Kidney epithelial cell (primary cell): ENCODE results near the gene SPG21. TPM values are rescaled to one million over a fixed set of nuclear protein-coding genes. Genes with fewer than 3 reads are reported as not detected.

Experiments
- DNase-seq: peaks from one replicate; pipeline ENCODE4 v3.0.0-alpha.2; 2010; ENCODE audit warnings: low read depth
- H3K27me3 ChIP-seq: 2 replicates; pipeline ENCODE4 v1.6.0; 2011; ENCODE audit warnings: low read length; ENCODE audit not compliant: control insufficient read depth, insufficient read depth
- H3K36me3 ChIP-seq: 2 replicates; pipeline ENCODE4 v1.5.1; 2011; ENCODE audit warnings: low read length; ENCODE audit not compliant: control insufficient read depth, insufficient read depth
- H3K4me3 ChIP-seq: 2 replicates; pipeline ENCODE4 v1.5.1; 2011; ENCODE audit warnings: low read depth, mild to moderate bottlenecking, control low read depth, low read length
- CTCF ChIP-seq: IDR thresholded peaks from 2 replicates; pipeline ENCODE4 v1.5.1; 2011; ENCODE audit warnings: mild to moderate bottlenecking, moderate library complexity, low read length, control low read depth, inconsistent platforms; ENCODE audit not compliant: insufficient read depth, poor library complexity, severe bottlenecking
- total RNA-seq: library from RNA; depleted of rRNA; stranded (reverse); fragments of >200 nt; gene quantifications from 2 replicates; pipeline ENCODE4 v1.2.3, GENCODE V29; 2015

The SPG21 gene
- total RNA-seq, 1 donor from 2014 or later: 118 TPM

- no peaks in the 10 kb centered on the region for H3K36me3 ChIP-seq
- TF ChIP-seq CTCF: no peak
- DNase-seq: no peak
Measured at GRCh38 chr15:64926661-64927060, 63.1 kb downstream of the SPG21 start.

GRCh38 chr15:64925335-64926330 is 64.1 kb downstream of the SPG21 start:
- Histone ChIP-seq H3K36me3 (no peaks in the 10 kb centered on the region), H3K4me3 (no peak overlapping the region), H3K27me3 (peaks cover 2% of the 10 kb centered on the region)
- no peak for TF ChIP-seq CTCF
- DNase-seq: no peak

More at GRCh38 chr15:64926661-64927060, 63.1 kb downstream of the SPG21 start:
- H3K27me3 ChIP-seq: peaks cover 2% of the 10 kb centered on the region
- no peak overlapping the region for H3K4me3 ChIP-seq

- DNase-seq: no peak
- no peaks in the 10 kb centered on the region for H3K36me3 ChIP-seq
- no peak overlapping the region for H3K4me3 ChIP-seq
- TF ChIP-seq CTCF: no peak
- H3K27me3 ChIP-seq: peaks cover 2% of the 10 kb centered on the region
Measured at GRCh38 chr15:64923546-64923945, 66.2 kb downstream of the SPG21 start.

- no peak overlapping the region for H3K4me3 ChIP-seq
- TF ChIP-seq CTCF: no peak
- DNase-seq: no peak
- H3K27me3 ChIP-seq: no peaks in the 10 kb centered on the region
- no peaks in the 10 kb centered on the region for H3K36me3 ChIP-seq
Measured at GRCh38 chr15:64921711-64922110, 68.0 kb downstream of the SPG21 start.

- TF ChIP-seq CTCF: no peak
- no peak for DNase-seq
- Histone ChIP-seq H3K4me3 (no peak overlapping the region), H3K36me3 (no peaks in the 10 kb centered on the region), H3K27me3 (no peaks in the 10 kb centered on the region)
Measured at GRCh38 chr15:64919721-64920120, 70.0 kb downstream of the SPG21 start.

- no peak for DNase-seq
- H3K27me3 ChIP-seq: peaks cover 8% of the 10 kb centered on the region
- no peak overlapping the region for H3K4me3 ChIP-seq
- TF ChIP-seq CTCF: no peak
- no peaks in the 10 kb centered on the region for H3K36me3 ChIP-seq
Measured at GRCh38 chr15:64917211-64917610, 72.5 kb downstream of the SPG21 start.
